Thoracic aorta (tissue), 2 donors: Measurements from ENCODE around the gene GPX4. TPM values are rescaled to one million over a fixed set of nuclear protein-coding genes. Genes with fewer than 3 reads are reported as not detected.
A peak's percentile ranks its signal among the peaks of the same experiment; 100 is the strongest.

Experiments used
- ATAC-seq: fragments of 150-250 bp; one replicate; pipeline ENCODE4 v1.8.0; 2017; ENCODE audit warnings: low read depth; ENCODE audit not compliant: insufficient number of reproducible peaks, low FRiP score
- DNase-seq: peaks from one replicate; pipeline ENCODE4 v3.0.0-alpha.2; 2020; ENCODE audit warnings: low spot score
- H3K27ac ChIP-seq, 2 donors: fragments of 200-600 bp; sonication (generic); 1 replicate in 1 of 2; 2 replicates in 1 of 2; pipeline ENCODE4 v1.5.1; 2016; ENCODE audit warnings: mild to moderate bottlenecking in 2 of 2, moderate library complexity in 2 of 2
- H3K27me3 ChIP-seq: fragments of 200-600 bp; sonication (generic); replicated peaks from 2 replicates; pipeline ENCODE4 v1.6.0; 2016; ENCODE audit warnings: mild to moderate bottlenecking; ENCODE audit not compliant: insufficient read depth
- H3K36me3 ChIP-seq: fragments of 200-600 bp; sonication (generic); one replicate; pipeline ENCODE4 v1.5.1; 2016
- H3K4me1 ChIP-seq, 2 donors: fragments of 200-600 bp; sonication (generic); 1 replicate in 1 of 2; 2 replicates in 1 of 2; pipeline versions ENCODE4 v1.5.1 to v1.6.0; 2016; ENCODE audit warnings: low read depth in 2 of 2, mild to moderate bottlenecking in 1 of 2; ENCODE audit not compliant: control insufficient read depth in 1 of 2
- H3K4me3 ChIP-seq: fragments of 200-600 bp; sonication (generic); 2 replicates; pipeline ENCODE4 v1.5.1; 2016; ENCODE audit warnings: mild to moderate bottlenecking
- H3K9me3 ChIP-seq: fragments of 200-600 bp; sonication (generic); 2 replicates; pipeline ENCODE4 v1.5.1; 2016
- CTCF ChIP-seq: fragments of 200-600 bp; sonication (generic); IDR thresholded peaks from one replicate; pipeline ENCODE4 v1.5.1; 2019; ENCODE audit warnings: antibody characterized with exemption
- total RNA-seq, 2 donors: library from RNA; depleted of rRNA; stranded (reverse); fragments of >200 nt; gene quantifications; one replicate each; pipeline versions ENCODE4 v1.1.0 to v1.2.3, GENCODE V29; 2016

The GPX4 gene
- total RNA-seq, 2 donors from 2014 or later, result 259 to 441 TPM

- H3K4me1 ChIP-seq, result peaks cover 30 to 46% of the 10 kb centered on the region in 2 donors
- DNase-seq, result no peak
- H3K27me3 ChIP-seq, result no peaks in the 10 kb centered on the region
- H3K9me3 ChIP-seq, result no peaks in the 10 kb centered on the region
- peaks cover 38% of the 10 kb centered on the region for H3K36me3 ChIP-seq
- TF ChIP-seq CTCF, result no peak
- peak overlapping the region in 1 of 2 donors; percentile 0 for H3K27ac ChIP-seq
- ATAC-seq, result no peak
- H3K4me3 ChIP-seq, result peak overlapping the region; percentile 97
Observed at GRCh38 chr19:1105873-1106840, 2.4 kb downstream of the GPX4 start.

GRCh38 chr19:1106841-1107660 lies 3.3 kb downstream of the GPX4 start:
- peaks cover 25 to 39% of the 10 kb centered on the region in 2 donors for H3K4me1 ChIP-seq
- no peaks in the 10 kb centered on the region for H3K27me3 ChIP-seq
- H3K9me3 ChIP-seq, result no peaks in the 10 kb centered on the region
- TF ChIP-seq CTCF, result no peak
- ATAC-seq, result no peak
- no peak overlapping the region for H3K4me3 ChIP-seq
- H3K36me3 ChIP-seq, result peaks cover 43% of the 10 kb centered on the region
- no peak for DNase-seq
- no peak overlapping the region for H3K27ac ChIP-seq

GRCh38 chr19:1107661-1108261 lies 4.0 kb downstream of the GPX4 start:
- no peak for TF ChIP-seq CTCF
- Histone ChIP-seq H3K27ac (no peak overlapping the region), H3K4me3 (no peak overlapping the region), H3K4me1 (peaks cover 18 to 36% of the 10 kb centered on the region in 2 donors), H3K27me3 (no peaks in the 10 kb centered on the region), H3K9me3 (no peaks in the 10 kb centered on the region), H3K36me3 (peaks cover 50% of the 10 kb centered on the region)
- ATAC-seq (no peak), DNase-seq (no peak)

GRCh38 chr19:1108291-1109031 lies 4.7 kb downstream of the GPX4 start:
- no peak for TF ChIP-seq CTCF
- DNase-seq (no peak), ATAC-seq (no peak)
- H3K27ac ChIP-seq, result no peak overlapping the region
- H3K9me3 ChIP-seq, result no peaks in the 10 kb centered on the region
- peaks cover 51% of the 10 kb centered on the region for H3K36me3 ChIP-seq
- H3K27me3 ChIP-seq, result no peaks in the 10 kb centered on the region
- peaks cover 11 to 36% of the 10 kb centered on the region in 2 donors for H3K4me1 ChIP-seq
- no peak overlapping the region for H3K4me3 ChIP-seq
